Adrenal gland (tissue), 5 donors: Measurements from ENCODE around the gene PCYT1B.

ENCODE experiments used
- POLR2A ChIP-seq, 2 donors: fragments of 450-650 bp; IDR thresholded peaks; one replicate each; pipeline ENCODE4 v1.6.1; 2017; ENCODE audit warnings: antibody characterized with exemption in 2 of 2, mild to moderate bottlenecking in 2 of 2, moderate library complexity in 1 of 2
- TF ChIP-seq, protein P1 (sequence below), 6 experiments: fragments of 450-650 bp in 4 of 6; fragments of 200-600 bp in 2 of 6; sonication (generic) in 1 of 6; IDR thresholded peaks; 1 replicate in 5 of 6; 2 replicates in 1 of 6; pipeline versions ENCODE4 v1.5.1 to v1.8.0; 2016 to 2021; ENCODE audit warnings: antibody characterized with exemption in 6 of 6, mild to moderate bottlenecking in 2 of 6, moderate library complexity in 1 of 6
- donor health status: DM: no; HTN: no; CAD: no.

DNA sequence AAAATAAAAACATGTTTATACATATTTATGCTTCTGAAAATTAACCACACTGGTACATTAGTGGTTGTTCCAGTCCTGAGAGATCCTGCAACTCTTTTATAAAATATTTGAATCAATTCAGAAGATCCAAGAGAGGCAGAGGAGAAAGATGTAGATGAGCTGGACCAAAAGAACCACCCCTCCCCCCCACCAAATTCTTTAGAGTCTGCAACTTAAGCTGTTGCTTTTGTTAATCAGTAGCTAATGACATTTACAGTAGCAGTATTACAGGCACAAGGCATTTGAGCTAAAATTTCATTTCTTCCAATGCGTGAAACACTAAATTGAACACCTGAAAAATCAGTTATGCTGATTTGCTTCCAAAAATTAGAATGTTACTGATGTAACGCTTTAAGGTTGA, 120.5 kb downstream of the PCYT1B start:
- no peak for TF ChIP-seq POLR2A (IDR thresholded peaks at IDR 0.05)
- TF ChIP-seq, protein P1, sequence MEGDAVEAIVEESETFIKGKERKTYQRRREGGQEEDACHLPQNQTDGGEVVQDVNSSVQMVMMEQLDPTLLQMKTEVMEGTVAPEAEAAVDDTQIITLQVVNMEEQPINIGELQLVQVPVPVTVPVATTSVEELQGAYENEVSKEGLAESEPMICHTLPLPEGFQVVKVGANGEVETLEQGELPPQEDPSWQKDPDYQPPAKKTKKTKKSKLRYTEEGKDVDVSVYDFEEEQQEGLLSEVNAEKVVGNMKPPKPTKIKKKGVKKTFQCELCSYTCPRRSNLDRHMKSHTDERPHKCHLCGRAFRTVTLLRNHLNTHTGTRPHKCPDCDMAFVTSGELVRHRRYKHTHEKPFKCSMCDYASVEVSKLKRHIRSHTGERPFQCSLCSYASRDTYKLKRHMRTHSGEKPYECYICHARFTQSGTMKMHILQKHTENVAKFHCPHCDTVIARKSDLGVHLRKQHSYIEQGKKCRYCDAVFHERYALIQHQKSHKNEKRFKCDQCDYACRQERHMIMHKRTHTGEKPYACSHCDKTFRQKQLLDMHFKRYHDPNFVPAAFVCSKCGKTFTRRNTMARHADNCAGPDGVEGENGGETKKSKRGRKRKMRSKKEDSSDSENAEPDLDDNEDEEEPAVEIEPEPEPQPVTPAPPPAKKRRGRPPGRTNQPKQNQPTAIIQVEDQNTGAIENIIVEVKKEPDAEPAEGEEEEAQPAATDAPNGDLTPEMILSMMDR (IDR thresholded peaks at IDR 0.05), result no peak
